SU-DHL-6 (cell line): ENCODE data around the gene TMEM81.

ENCODE experiments used
- H2AFZ ChIP-seq: fragments of 200-600 bp; sonication (generic); 2 replicates; pipeline ENCODE4 v1.6.1; 2014; ENCODE audit warnings: low read depth, mild to moderate bottlenecking, moderate library complexity, mixed read lengths, antibody characterized with exemption, low read length; ENCODE audit not compliant: severe bottlenecking
- H3F3A ChIP-seq: fragments of 200-600 bp; shearing (Covaris generic); 2 replicates; pipeline ENCODE4 v1.6.0; 2016; ENCODE audit warnings: antibody characterized with exemption, mild to moderate bottlenecking; ENCODE audit not compliant: insufficient read depth
- H3K27ac ChIP-seq: fragments of 200-600 bp; sonication (generic); 2 replicates; pipeline ENCODE4 v1.5.1; 2016; ENCODE audit warnings: low read depth, mild to moderate bottlenecking, low read length, moderate library complexity, mixed read lengths
- H3K27me3 ChIP-seq: fragments of 200-600 bp; sonication (generic), shearing (Covaris generic); 2 replicates; pipeline ENCODE4 v1.6.0; 2014; ENCODE audit warnings: mild to moderate bottlenecking, low read length
- H3K36me3 ChIP-seq: fragments of 200-600 bp; sonication (generic); 2 replicates; pipeline ENCODE4 v1.6.1; 2014; ENCODE audit warnings: mild to moderate bottlenecking, low read length, mixed read lengths
- H3K4me2 ChIP-seq: fragments of 300-600, 200-600 bp; shearing (Covaris generic), sonication (generic); 2 replicates; pipeline ENCODE4 v1.6.0; 2014; ENCODE audit warnings: low read length, low read depth, mild to moderate bottlenecking; ENCODE audit not compliant: poor library complexity, severe bottlenecking
- H3K4me3 ChIP-seq: fragments of 200-600 bp; sonication (generic); 2 replicates; pipeline ENCODE4 v1.5.1; 2014; ENCODE audit warnings: antibody characterized with exemption, low read length, mild to moderate bottlenecking, mixed read lengths; ENCODE audit not compliant: insufficient read depth, poor library complexity, severe bottlenecking
- H3K79me2 ChIP-seq: fragments of 200-600 bp; sonication (generic); 2 replicates; pipeline ENCODE4 v1.6.1; 2014; ENCODE audit warnings: mild to moderate bottlenecking, low read length, moderate library complexity; ENCODE audit not compliant: insufficient read depth
- H3K9ac ChIP-seq: fragments of 200-600 bp; sonication (generic); 2 replicates; pipeline ENCODE4 v1.7.0; 2014; ENCODE audit warnings: mild to moderate bottlenecking, low read length
- H3K9me2 ChIP-seq: fragments of 200-600 bp; sonication (generic); replicated peaks from 2 replicates; pipeline ENCODE4 v1.6.1; 2014; ENCODE audit warnings: low read length; ENCODE audit not compliant: insufficient read depth
- H3K9me3 ChIP-seq: fragments of 200-600 bp; sonication (generic); 2 replicates; pipeline ENCODE4 v1.6.1; 2014; ENCODE audit warnings: low read length, mixed read lengths; ENCODE audit not compliant: insufficient read depth
- H4K20me1 ChIP-seq: fragments of 200-600 bp; sonication (generic); 2 replicates; pipeline ENCODE4 v1.6.1; 2014; ENCODE audit warnings: low read depth, mild to moderate bottlenecking, antibody characterized with exemption, low read length, moderate library complexity, mixed read lengths
- CTCF ChIP-seq: fragments of 200-600 bp; sonication (generic); IDR thresholded peaks from one replicate; pipeline ENCODE4 v1.5.1; 2017; ENCODE audit warnings: antibody characterized with exemption, mild to moderate bottlenecking, low read length, moderate library complexity; ENCODE audit not compliant: insufficient read depth, poor library complexity, severe bottlenecking
- EZH2phosphoT487 ChIP-seq: fragments of 200-600 bp; sonication (generic), shearing (Covaris generic); conservative IDR thresholded peaks from 2 replicates; pipeline ENCODE4 v1.6.1; 2018; ENCODE audit warnings: mild to moderate bottlenecking, antibody characterized with exemption, low read length, moderate library complexity, mixed read lengths

TMEM81 gene

GRCh38 chr1:205060746-205061145 is 23.5 kb downstream of the TMEM81 start:
- TF ChIP-seq EZH2phosphoT487 (no peak), CTCF (no peak)
- H3K4me2 ChIP-seq: no peak overlapping the region
- no peaks in the 10 kb centered on the region for H3F3A ChIP-seq
- H3K27me3 ChIP-seq: no peaks in the 10 kb centered on the region
- no peak overlapping the region for H2AFZ ChIP-seq
- no peak overlapping the region for H3K9ac ChIP-seq
- no peaks in the 10 kb centered on the region for H3K9me2 ChIP-seq
- H3K79me2 ChIP-seq: no peaks in the 10 kb centered on the region
- no peak overlapping the region for H3K27ac ChIP-seq
- no peaks in the 10 kb centered on the region for H4K20me1 ChIP-seq
- H3K36me3 ChIP-seq: no peaks in the 10 kb centered on the region
- H3K9me3 ChIP-seq: no peaks in the 10 kb centered on the region
- H3K4me3 ChIP-seq: no peak overlapping the region

GRCh38 chr1:205059660-205060059 is 24.6 kb downstream of the TMEM81 start:
- H3K79me2 ChIP-seq: no peaks in the 10 kb centered on the region
- no peak for TF ChIP-seq CTCF
- TF ChIP-seq EZH2phosphoT487: no peak
- no peak overlapping the region for H2AFZ ChIP-seq
- no peaks in the 10 kb centered on the region for H4K20me1 ChIP-seq
- H3K4me2 ChIP-seq: no peak overlapping the region
- no peak overlapping the region for H3K4me3 ChIP-seq
- no peak overlapping the region for H3K27ac ChIP-seq
- H3K9ac ChIP-seq: no peak overlapping the region
- no peaks in the 10 kb centered on the region for H3K9me3 ChIP-seq
- H3K27me3 ChIP-seq: no peaks in the 10 kb centered on the region
- no peaks in the 10 kb centered on the region for H3K36me3 ChIP-seq
- H3F3A ChIP-seq: no peaks in the 10 kb centered on the region
- no peaks in the 10 kb centered on the region for H3K9me2 ChIP-seq

- Histone ChIP-seq H3K4me2 (no peak overlapping the region), H3K27me3 (no peaks in the 10 kb centered on the region), H3K9me2 (no peaks in the 10 kb centered on the region), H3F3A (no peaks in the 10 kb centered on the region), H3K36me3 (no peaks in the 10 kb centered on the region), H2AFZ (no peak overlapping the region), H3K4me3 (no peak overlapping the region), H3K27ac (no peak overlapping the region), H3K79me2 (no peaks in the 10 kb centered on the region), H4K20me1 (no peaks in the 10 kb centered on the region), H3K9ac (no peak overlapping the region), H3K9me3 (no peaks in the 10 kb centered on the region)
- TF ChIP-seq EZH2phosphoT487: no peak
- TF ChIP-seq CTCF: no peak
Measured at GRCh38 chr1:205058853-205059252, 25.4 kb downstream of the TMEM81 start.
